NCI-H146 treated with DMSO at 0.1 percent for 48 hours (cell line): ENCODE data around the gene RBM7.

Experiments
- DNase-seq: peaks from one replicate; lab custom pipeline; 2025; ENCODE audit not compliant: unreplicated experiment; lab: John Stamatoyannopoulos, UW

RBM7 gene, protein sequence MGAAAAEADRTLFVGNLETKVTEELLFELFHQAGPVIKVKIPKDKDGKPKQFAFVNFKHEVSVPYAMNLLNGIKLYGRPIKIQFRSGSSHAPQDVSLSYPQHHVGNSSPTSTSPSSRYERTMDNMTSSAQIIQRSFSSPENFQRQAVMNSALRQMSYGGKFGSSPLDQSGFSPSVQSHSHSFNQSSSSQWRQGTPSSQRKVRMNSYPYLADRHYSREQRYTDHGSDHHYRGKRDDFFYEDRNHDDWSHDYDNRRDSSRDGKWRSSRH

DNA sequence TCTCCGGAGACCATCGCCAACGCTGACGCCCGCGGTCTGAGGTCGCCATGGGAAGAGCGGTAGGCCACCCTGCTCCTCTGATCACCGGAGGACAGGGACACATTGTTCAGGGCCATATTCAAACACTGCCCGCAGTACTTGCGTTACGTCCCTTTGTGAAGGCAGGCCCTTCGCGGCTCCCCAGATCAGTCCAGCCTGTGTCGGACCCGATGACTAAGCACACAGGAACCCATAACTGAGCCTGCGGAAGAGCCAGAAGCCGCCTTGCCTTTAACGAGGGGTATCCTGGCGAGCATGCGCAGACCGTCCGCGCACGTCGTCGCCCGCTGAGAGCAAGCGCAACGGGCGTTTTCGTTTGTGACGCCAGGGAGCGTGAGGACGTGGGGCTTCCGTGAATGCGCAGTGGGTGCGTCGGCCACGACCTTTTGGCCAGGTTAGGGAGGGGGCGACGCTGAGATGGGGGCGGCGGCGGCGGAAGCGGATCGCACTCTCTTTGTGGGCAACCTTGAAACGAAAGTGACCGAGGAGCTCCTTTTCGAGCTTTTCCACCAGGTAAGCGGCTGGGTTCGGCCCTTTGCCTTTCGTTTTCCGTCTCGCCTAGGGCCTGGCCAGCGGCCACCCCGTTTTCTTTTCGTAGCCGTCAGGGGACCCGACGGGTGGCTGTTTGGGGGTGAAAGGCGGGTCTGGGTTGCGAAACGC lies at the start of gene RBM7, which contains the start of gene C11orf71:
RBM7 (plus strand) TSS at position 451 of the 699 bp plus-strand sequence; CDS start at position 457, 6 bp downstream.
C11orf71 (minus strand) TSS at position 296 of the 699 bp plus-strand sequence; CDS start at position 116, 180 bp downstream.
- peak; percentile 93 for DNase-seq

DNA sequence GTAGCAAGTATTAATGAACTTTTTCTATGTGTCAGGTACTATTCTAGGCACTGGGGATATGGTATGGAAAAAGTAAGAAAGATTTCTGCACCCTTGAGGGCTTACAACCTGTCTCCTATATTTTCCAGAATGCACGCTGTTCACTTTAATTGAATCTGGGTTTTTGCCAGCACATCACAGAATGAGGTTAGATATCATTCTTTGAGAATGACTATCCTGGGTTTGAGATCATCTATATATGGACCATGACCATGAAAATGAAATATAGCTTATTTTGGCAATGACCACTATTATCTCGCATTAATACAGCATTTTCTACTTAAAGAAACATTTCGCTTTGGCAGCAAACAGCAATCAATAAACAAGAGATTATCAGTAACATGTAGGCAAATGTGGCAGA lies 47.0 kb upstream of the RBM7 start:
- no peak for DNase-seq

DNA sequence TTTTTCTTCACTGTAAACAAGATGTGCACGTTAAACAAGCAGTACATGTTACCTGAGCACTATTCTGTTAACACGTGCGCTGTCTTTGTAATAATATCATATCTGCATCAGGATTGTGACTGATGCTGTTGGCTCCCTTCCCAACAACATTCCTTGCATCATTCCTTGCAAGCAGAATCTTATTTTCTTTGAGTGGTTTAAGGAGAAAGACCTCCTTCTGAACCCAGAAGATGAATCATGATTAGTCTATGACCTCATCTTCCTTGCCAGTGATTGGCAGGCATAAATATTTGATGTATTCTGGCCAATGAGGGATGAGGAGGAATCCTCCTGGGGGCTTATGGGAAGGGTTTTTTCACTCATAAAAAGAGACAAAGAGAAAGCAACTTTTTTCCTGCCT lies 46.4 kb upstream of the RBM7 start:
- no peak for DNase-seq

DNA sequence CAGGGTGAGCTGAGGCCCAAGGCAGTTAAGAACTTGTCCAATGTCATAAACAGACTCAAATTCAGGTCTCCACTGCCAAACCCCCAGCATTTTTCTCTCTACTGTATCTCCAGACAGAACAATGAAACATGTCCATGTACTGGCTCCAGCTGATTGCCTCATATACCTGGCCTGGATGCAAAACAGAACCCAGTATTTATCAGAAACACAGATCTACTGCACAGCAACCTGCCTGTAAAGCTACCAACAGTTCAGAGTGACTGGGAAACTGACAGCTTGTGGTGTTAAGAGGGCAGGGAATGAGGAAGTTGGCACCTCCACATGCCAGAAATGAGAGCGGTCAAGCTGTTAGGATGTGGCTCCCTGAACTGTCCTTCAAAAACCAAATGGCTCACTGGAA lies 41.8 kb upstream of the RBM7 start:
- DNase-seq = no peak

DNA sequence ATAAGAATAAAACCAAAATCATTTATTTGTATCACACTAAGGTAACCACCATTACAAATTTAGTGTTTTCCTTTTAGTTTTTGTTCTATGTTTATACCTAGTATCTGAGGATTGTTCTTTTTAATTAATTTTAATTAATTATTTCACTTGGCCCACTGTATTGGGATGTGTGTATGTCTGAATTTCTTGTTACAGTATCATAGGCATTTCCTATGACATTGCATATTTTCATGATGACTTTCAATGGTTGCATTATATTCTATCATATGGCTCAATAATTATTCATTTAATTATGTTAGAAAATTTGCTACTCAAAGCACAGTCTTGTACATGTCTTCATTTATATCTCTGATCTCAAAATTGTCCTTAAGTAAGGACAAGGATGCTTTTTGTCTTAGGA lies 41.1 kb upstream of the RBM7 start:
- DNase-seq = no peak

DNA sequence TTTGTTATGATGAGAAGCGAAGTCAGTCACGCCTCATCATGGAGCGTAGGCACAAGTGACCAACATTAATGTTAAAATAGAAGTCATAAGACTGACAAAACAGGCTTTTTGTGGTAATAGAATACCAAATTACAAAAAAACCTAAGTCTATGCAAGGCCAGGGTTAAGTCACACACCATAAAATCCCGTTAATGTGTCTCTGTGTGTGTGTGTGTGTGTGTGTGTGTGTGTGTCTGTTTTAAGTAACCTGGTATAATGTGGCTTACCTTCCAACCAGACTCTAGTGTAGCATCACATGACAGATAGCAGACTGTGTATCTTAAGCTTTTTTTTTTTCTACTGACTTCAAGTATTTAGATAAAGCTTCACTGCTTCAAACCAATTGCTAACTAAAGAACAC lies 38.1 kb upstream of the RBM7 start:
- DNase-seq = no peak

DNA sequence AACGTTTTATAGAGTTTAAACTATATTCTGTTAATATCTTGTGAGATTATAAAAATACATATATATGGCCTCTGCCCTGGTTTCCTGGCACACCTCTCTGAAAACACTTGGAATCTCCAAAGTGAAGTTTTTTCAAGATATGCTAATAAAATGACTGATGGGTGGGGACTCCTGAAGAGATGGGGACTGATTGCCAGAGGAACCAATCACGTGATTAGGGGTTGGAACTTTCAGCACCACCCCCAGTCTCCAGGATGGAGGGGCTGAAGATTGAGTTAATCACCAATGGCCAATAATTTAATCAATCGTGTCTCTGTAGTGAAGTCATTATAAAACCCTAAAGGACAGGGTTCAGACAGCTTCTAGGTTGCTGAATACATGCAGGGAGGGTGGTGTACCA lies 37.5 kb upstream of the RBM7 start:
- DNase-seq = no peak

DNA sequence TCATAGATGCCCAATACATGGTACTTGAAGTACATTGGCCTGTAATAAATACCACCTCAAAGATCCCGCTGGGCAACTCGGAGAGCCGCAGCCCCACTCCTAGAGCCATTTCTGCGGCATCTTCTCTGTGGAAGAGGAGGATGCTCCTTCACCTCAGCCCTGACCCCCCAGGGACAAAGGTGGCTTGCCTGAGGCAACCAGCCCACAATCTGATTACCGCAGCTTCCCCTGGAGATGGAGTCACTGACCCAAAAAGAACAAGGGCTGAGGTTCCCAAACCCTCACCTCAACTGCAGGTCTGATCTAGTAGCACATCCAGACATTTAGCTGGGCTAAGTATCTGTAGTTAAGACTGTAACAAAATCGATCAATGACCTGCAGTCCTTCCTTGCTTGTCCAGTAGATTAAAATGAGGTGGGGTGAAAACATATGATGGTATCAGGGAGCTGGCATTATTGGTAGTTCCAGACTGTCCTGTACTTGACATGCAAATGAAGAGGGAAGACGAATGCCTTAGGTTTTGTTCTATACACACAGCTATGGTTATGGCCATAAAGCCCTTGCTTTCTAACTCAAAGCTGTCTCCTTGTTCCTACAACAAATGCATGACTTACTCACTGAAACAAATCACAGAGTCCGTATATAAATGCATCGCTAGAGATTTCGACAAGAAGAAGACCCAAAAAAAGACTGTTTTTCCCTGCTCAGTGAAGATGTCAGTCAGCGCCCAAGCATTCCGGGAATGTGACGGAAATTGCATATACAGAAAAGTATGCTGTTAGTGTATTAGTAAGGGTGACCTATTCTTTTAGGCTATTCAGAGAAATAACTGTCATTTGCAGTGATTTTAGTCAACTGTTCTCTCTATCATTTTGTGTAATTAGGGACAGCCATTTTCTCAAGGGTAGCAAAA lies 33.9 kb upstream of the RBM7 start:
- no peak for DNase-seq

DNA sequence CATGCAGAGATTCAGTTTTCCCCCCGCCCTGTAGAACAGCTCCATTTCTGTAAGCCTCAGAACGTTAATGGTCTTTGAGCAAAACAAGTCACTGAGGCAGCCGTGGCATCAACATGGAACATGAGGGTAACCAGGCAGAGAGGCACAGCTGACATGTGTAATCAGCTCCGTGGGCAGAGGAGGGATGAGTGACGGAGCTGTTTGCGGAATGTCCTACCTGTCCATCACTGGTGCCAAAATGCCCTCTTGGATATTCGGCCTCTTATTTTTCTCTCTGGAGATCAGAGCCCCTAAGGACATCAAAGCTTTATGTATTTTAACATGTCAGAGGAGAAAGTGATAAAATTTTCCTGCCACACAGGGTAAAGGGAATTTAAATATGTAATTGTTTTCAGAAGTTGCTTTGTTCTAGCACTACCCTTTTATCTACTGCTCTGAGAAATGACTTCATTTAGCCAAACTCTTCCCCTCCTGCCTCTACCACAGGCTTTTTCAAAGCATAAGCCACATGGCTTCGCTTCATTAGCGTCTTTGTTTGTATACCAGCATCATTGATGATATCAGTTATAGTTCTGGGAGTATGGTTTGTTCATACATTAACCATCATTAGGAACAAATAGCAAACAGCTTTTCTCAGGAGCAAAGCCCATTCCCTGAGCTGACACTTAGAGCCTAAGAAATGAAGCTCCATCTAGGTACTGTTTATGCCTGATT lies 33.1 kb upstream of the RBM7 start:
- DNase-seq = no peak

DNA sequence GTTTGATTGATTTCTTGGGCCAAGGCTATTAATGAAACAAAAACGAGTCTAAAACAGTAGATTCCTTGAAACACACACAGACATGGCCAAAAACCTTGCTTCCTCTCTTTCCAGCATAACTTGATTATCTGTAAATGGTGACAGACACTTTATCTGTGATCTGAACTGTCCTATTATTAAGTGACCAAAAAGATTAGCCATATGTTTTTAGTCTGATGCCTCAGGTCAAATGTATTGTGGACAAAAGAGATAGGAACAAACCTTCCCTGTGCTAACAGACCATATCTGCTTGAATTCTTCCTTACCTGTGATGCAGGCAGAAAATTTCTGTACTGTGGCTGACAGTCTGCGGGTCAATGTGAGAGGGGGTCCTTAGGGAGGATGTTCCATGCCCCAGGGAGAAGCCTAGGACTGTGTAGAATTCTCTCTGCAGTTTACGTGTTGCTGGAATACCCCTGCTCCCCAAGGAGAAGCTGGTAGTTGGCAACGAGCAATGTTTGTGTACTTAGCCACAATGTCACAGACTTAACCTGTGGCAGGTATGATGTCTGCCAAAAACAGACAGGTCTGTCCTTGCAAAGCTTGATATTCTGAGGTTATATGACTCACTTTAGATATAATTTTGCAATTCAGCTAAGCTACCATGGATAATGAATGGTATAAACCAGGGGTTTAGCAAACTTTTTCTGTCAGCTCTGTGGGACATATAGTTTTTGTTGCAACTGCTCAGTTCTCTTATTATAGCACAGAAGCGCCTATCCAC lies 31.4 kb upstream of the RBM7 start:
- no peak for DNase-seq

DNA sequence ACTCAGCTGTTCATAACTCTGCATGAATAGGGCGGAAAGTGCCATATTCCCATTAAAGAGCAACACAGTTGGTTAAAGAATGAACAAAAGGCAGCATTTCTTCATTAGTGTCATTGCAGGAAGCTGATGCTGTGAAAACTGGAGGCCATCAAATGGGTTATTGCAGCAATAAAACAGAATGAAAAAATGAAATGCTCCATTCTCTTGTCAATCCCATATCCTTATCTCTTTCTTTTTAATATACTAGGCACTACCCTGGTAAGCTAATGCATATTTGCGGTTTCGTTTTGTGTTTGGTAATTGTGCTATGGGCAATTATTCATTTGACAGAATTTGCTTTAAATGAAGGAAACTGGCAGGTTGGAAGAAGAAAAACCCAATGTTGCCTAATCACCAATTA lies 25.4 kb upstream of the RBM7 start:
- no peak for DNase-seq

DNA sequence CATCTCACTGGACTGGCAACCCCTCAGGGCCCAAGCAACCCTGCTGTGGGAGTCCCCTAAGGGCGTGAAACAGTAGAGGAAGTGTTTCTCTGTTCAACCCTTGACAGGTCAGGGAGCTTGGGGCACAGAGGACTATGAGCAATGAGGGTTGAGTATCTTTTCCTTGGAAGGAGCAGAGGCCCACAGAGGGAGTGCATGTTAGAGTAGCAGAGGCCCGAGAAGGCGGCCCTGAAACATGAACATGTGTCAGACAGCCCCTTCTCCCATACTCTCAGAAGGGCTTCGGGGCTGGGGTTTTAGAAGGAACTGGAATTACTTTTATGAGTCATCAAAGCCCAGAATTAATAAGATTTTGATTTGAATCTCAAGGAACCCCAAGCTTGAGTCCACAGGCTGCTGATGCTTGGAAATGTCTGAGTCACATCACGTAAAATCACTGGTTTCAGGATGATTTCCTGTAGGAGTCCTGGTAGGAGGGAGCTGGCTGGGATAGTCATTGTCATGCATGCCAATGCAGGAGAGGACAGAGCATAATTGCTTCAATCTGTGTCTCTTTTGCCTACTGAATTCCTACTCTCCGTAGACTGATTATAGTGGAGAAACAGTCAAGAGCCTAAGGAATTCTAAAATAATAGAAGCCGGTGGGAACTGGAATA lies 22.7 kb upstream of the RBM7 start:
- DNase-seq = no peak

DNA sequence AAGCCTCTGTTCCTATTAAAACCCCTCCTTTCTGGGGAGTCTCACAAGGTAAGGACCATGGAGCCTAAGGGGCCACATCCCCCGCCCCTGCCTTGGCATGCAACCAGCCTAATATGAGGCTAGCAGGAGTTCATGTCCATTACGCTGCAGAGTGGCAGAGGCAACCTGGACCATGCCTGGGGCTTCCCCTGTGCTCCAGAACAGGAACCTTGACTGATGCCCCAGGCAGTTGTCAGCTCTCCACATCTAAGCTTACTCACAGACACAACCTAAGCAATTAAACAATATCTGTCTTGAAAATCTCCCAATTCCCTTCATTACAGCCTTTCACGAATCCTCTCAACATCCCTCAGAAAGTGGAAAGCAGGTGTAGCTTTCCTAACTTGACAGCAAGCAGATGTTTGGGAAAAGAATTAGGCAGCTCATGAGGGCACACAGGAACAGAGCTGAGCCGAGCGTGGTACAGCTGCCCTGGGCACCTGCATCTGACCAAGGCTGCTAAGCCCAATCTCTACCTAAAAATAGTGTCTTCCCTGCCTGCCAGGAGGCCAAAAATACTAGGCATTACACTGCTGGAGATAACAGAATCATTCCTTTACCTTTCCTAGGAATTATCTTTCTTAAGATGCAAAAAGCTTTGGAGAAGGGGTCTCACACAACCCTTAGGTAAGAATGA lies 20.9 kb upstream of the RBM7 start:
- DNase-seq = no peak

DNA sequence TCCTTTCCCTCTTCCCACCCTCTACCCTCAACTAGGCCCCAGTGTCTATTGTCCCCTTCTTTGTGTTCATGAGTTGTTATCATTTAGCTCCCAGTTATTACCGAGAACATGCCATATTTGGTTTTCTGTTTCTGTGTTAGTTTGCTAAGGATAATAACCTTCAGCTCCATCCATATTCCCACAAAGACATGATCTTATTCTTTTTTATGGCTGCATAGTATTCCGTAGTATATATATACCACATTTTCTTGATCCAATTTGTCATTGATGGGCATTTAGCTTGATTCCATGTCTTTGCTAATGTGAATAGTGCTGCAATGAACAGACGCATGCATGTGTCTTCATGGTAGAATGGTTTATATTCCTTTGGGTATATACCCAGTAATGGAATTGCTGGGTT lies 18.0 kb upstream of the RBM7 start:
- no peak for DNase-seq

DNA sequence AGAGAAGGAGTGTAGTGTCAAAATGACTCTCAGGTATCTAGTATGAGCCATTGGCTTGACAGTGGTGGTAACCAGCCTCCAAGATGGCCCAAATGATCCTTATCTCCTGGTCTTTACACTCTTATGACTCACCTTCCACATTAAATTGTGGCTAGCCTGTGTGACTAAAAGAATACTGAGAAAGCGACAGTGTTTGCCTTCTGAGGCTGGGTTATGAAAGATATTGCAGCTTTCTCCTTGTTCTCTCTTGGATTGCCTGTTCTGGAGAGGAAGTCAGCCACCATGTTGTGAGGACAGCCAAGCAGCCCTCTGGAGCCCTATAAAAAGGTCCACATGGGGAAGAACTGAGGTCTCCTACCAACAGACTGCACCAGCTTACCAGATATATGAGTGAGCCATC lies 16.0 kb upstream of the RBM7 start:
- no peak for DNase-seq

DNA sequence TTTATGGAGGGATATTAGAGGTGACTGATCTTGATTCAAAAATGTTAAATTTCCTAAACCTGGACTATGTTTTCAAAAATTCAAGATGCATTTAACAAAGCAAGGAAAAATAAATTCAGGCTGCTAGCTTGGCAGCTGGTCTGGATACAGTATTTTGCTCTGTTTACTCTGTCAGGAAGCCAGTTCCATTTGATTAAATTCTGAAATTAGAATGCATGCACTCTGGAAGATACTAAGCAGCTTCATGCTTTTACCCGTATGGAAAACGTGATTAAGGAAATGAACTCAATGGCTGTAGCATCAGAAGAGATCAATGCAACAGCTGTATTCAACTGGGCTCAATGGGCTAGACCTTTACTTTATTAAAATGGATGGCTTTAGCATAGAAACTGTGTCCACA lies 14.3 kb upstream of the RBM7 start:
- DNase-seq = no peak

DNA sequence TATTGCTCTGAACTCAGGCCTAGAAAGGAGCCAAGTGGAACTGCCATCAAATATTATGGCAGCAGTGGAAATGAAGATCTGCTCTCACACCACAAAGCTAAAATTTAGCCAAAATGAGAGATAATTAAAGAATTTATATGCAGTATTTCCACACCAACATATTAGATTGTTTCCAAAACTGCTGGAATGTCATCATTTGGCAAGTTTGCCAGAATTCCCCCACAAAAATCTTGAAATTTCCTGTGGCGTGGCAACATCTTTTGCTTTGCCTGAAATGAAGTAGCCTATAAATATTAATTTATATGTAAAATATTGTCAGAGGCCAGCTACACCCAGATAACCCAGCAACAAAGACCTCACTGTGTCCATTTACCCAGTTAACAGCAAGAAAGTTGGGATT lies 13.9 kb upstream of the RBM7 start:
- DNase-seq = no peak

DNA sequence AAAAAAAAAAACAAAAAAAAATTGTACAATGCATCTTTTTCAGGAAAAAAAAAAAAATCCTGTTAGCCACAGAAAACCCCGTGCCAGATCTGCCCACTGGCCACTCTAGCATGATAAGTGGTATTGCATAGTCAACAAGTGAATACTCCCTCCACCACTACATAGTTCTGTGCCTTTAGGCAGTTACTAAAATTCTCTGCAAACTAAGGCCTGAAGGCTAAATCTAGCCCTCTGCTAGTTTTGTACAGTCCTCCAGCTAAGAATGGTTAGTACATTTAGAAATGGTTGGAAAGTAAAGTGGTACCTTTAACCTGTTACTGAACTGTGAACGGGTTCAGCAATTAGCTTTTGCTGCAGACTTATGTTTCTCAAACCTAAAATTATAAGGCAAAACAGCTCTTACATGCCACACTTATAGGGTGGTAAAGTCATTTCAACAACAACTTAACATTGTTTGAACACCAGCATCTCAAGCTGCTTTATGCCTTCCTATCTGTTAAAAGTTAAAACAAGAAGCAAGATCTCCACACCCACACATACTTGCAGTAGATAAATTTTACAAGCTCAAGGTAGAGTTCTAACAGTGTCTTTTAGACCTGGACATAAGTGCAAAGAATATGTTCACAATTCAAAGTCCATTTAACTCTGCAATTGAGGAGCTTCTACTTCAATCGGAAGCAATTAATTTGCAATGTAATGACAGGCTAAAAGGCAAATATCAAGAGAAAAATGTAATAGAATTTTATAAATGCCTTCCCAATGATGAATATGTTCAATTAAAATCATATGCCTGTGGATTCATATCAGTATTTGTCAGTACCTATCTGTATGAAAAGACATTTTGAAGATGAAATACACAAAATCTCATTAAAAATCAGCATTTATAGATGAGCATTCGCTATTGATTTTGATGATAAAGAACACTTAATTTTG lies 7.5 kb upstream of the RBM7 start:
- DNase-seq = no peak
